Stimulated activated CD4-positive, alpha-beta T cell treated with anti-CD3 and anti-CD28 coated beads, Interleukin-15, amount 100 ng/mL, for 24 hours (primary cell): ENCODE data around the gene ATXN1.

Experiments
- DNase-seq: peaks from one replicate; pipeline ENCODE4 v3.0.0-alpha.2; 2020

The ATXN1 gene

GRCh38 chr6:16490616-16491015 is 270.6 kb downstream of the ATXN1 start:
- no peak for DNase-seq

GRCh38 chr6:16488813-16489212 is 272.4 kb downstream of the ATXN1 start:
- DNase-seq, result no peak

GRCh38 chr6:16487996-16488674 is 273.1 kb downstream of the ATXN1 start:
- DNase-seq, result no peak

DNA sequence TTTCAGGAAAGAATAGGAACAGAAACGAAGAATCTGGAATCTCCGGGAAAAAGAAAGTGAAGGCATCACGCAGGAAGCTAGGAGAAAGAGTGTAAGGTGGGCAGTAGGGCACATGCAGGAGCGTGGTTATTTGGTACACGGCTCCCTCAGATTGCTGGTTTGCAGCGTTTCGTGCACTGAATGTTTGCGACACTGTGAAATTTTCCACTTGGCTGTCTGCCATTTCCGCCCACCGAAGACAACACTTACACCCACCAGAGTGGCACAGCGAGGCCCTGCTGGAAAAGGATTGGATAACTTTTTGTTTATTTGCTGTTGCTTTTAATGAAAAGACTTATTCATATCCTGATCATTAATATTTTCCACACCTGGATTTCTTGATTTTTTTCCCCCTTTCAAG is 274.6 kb downstream of the ATXN1 start:
- DNase-seq, result peak; percentile 54

DNA sequence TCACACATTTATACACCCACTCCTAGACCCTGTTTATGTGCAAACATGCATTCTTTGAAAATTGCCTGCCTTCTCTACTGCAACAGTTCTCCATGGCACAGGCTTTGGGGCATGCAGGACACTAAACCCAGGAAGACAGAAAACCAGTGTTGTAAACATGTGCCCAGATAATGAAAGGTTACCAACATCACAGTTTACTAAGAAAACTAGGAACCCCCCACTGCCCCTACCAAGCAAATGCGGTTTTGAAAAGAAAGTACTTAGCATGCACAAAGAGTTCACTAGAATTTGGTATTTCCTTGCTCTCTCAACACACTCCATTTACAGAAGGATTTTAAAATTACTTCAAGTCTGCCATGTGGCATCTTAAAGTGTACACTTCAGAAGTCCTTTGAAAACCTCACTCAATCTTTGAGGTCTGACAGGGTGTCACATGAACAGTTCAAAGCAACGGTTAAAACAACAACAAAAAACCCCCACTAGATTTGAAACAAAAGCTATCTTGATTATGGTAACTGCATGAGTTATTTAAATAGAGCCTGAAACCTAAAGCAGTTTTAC is 277.9 kb downstream of the ATXN1 start:
- DNase-seq, result no peak

DNA sequence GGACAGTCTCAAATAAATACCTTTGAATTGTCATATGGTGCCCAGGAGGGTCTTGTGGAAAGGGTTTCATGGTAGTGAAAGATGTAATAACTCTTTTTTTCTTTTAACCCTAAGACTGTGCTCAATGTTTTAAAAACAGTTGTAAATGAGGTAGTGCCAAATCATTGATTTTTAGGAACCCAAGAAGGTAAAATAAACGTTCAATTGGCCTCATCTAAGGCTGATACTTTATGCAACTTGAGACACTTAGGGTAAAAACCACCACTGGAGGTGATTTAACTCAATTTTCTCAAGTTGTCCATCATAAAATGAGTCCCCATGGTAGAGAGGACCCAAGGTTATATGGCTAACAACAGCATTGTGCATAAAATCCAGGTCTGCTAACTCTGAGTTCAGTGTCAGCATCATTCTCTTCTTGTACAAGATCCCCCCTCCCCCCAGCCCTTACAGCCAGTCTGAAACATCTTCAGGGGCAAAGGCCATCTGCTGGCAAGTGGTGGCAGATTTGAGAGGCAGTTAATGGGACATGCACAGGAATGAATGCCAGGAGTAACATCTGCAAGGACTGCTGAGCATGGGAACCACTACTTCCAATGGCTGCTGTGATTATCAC is 278.5 kb downstream of the ATXN1 start:
- peak; percentile 21 for DNase-seq

DNA sequence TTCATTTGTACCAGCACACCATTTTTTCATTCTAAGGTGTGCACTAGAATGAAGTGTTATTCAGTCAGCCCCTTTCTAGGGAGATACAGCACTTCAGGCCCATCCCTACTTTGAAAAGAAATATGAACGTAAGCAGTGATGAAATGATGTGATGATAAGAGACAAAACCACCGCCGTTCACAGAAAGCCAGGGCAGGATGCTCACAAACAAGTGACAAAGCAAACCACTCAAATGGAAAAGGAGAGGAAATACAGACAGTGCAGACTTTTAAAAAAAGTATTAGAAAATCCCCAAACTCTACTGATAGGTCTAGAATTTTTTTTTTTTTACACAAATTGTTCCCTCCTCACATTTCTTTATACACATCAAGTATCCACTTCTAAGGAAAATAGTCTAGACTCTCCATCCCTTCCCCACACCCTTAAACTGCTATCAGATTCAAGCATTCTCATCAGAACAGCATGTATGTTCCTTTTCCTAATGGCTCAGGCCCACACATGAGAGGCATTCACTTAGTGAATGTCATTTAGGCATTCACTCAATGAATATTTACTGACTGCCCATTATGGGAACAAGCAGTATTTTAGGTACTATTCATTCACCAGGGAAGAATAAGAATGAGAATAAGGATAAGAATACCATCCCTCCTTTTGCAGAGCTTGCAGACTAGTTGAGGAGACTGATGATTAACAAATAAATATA is 279.4 kb downstream of the ATXN1 start:
- DNase-seq, result peak; percentile 65

DNA sequence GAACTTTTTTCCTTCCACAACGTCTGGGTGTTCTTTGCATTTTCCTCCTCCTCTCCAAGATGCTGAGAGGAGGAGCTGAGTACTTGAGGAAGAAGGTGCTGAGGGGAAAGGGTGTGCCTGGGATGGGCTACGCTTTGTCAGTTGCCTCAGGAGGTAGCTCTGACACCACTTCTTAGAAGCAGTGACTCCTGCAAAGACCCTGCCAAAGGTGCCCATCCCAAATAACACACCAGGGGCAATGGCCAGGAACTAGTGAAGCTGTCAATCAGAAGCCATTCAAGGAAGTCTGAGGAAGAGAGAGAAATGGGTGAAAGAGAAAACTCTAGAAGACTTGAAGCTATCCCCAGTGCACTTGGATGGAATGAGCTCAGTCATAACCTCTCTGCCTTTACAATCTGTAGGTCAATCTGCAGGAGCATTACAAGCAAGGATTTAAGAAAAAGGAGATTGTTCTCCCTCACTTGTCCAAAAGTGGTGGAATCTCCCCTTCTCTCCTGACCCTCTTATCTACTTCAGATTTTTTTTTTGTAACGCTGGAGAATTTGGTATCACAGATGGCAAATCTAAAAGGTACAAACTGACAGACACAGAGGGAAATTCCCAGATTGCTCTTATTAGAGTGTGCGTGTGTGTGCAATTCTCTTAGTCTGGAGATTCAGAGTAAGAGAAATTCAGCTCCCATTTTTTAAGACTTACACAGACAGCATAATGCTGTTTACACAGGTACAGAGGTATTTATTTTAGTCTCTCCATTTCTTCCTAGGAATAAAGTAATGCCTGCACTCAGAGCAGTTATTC is 280.3 kb downstream of the ATXN1 start:
- DNase-seq, result no peak

- no peak for DNase-seq
Measured at GRCh38 chr6:16477367-16478149, 283.7 kb downstream of the ATXN1 start.

GRCh38 chr6:16476861-16477260 is 284.4 kb downstream of the ATXN1 start:
- DNase-seq, result no peak

DNA sequence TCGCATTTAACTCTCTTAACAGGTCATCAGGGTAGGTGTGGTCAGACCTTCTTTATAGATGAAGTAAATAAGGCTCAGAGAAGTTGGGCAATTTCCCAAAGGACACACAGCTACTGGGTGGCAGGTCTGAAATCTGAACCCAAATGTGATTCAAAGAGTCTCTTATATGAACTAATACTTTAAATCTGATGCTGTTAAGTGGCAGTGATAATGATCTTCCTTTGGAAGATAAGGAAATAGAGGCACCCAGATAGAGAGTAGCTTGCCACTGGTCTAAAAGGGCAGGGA is 285.8 kb downstream of the ATXN1 start:
- no peak for DNase-seq

DNA sequence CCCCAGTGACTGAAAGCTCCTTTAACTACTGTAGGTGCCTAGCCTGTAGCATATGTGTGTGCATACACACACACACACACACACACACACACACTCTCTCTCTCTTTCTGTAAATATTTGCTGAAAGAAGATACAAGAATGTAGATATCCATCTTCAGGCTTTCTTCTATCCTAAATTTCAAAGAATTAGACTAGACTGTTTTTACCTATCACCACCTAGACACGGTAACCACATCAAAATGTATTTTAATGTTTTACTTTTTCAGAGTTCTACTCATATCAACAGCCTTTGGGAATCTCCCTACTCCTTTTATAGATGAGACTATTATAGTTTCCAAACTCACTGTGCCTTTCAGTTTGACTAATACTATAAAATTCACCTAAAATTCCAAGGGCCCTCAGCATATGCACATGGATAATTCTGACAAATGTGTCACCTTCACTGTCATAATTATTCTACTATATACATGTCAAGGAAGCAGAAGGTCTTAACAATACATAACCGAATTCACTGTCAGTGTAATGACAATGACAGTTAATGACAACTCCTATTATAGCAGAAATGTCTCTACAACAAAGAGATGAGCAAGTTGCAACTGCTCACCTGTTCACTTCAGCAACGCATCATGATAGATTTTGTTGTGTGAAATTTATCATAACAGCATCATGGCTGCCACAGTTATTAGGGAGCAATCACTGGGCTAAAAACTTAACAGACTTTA is 286.3 kb downstream of the ATXN1 start:
- no peak for DNase-seq

DNA sequence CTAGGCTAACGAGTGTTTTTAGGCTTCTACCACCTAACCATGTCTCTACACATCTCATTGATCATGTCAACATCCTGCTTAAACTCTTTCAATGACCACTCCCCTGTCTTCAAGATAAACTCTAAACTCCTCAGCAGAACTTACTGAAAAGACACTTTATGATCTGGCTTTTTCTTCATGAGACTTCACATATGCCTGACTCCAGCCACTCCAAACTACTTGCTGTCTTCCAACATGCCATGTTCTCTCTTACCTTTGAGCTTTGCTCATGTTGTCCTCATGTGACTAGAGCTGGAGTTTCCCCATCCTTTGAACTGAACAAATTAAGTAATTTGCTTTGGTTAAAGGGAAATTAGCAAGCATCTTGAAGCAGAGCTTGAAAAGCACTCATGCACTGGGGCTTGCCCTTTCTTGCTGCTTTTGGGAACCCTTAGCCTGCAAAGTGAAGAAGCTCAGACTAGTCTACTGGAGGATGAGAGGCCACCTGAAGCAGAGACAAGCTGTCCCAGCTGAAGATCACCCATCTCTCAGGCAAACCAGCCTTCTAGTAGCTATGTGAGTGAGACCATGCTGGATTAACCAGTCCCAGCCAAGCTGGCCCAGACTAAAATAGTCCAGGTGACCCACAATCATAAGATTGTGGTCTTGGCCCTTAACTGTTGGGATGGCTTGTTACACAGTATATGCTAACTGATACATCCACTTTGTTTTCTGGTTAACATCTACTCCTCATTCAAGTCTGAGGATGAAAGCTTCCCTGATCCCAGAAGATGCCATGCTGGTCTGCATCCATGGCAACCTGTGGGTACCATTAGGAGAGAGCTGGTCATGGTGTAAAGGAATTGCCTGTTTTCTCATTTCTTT is 287.1 kb downstream of the ATXN1 start:
- peak; percentile 12 for DNase-seq

- DNase-seq, result peak; percentile 39
Measured at GRCh38 chr6:16473184-16473907, 287.9 kb downstream of the ATXN1 start.

GRCh38 chr6:16472349-16473069 is 288.8 kb downstream of the ATXN1 start:
- no peak for DNase-seq

DNA sequence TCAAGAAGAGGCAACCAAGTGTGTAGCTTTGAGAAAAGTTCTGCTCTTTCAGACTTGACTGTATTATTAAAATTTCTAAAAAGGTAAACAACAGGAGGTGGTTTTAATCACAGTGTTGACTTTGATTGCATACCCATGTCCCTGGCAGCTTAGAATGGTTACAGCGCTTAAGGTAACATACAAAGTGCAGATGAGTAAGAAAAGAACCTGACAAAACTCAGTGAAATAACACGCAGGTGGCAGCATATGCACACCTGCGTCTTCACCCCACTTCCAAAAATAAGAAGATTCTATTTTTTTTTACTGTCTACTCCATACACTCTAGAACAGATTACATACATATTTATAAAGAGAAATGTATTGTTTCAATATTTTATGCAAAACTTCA is 289.4 kb downstream of the ATXN1 start:
- no peak for DNase-seq

GRCh38 chr6:16471222-16471909 is 289.9 kb downstream of the ATXN1 start:
- peak; percentile 18 for DNase-seq

- DNase-seq, result peak; percentile 38
Measured at GRCh38 chr6:16470502-16471221, 290.6 kb downstream of the ATXN1 start.
